Mesenchymal stem cell (in vitro differentiated cells and primary cell): Measurements from ENCODE around the gene SLC35F1.

Experiments used
- DNase-seq: peaks from one replicate; pipeline ENCODE4 v3.0.0-alpha.2; 2013
- H2AFZ ChIP-seq: one replicate; pipeline ENCODE4 v1.6.1; 2013; ENCODE audit warnings: low read depth, mild to moderate bottlenecking, control low read depth, inconsistent platforms, low read length, moderate library complexity
- H2AK5ac ChIP-seq: 2 replicates; pipeline ENCODE4 v1.6.1; 2013; ENCODE audit warnings: low read length, moderate library complexity, mild to moderate bottlenecking, inconsistent platforms; ENCODE audit not compliant: severe bottlenecking
- H2BK120ac ChIP-seq: one replicate; pipeline ENCODE4 v1.6.1; 2013; ENCODE audit warnings: low read depth, mild to moderate bottlenecking, inconsistent platforms, low read length, moderate library complexity
- H2BK12ac ChIP-seq, 2 experiments: one replicate each; pipeline ENCODE4 v1.6.1; 2013; ENCODE audit warnings: inconsistent platforms in 2 of 2, low read length in 2 of 2, mild to moderate bottlenecking in 2 of 2, moderate library complexity in 2 of 2, control low read depth in 1 of 2
- H2BK15ac ChIP-seq: one replicate; pipeline ENCODE4 v1.6.1; 2013; ENCODE audit warnings: mild to moderate bottlenecking, low read depth, inconsistent platforms; ENCODE audit not compliant: poor library complexity, severe bottlenecking
- H2BK5ac ChIP-seq: 2 replicates; pipeline ENCODE4 v1.6.1; 2013; ENCODE audit warnings: low read depth, mild to moderate bottlenecking, low read length, control low read depth, inconsistent platforms; ENCODE audit not compliant: poor library complexity, severe bottlenecking
- H3K14ac ChIP-seq, 2 experiments: one replicate each; pipeline ENCODE4 v1.6.1; 2013; ENCODE audit warnings: inconsistent platforms in 2 of 2, low read length in 2 of 2, control low read depth in 1 of 2, mild to moderate bottlenecking in 1 of 2, moderate library complexity in 1 of 2
- H3K18ac ChIP-seq, 2 experiments: one replicate each; pipeline ENCODE4 v1.6.1; 2013; ENCODE audit warnings: inconsistent platforms in 2 of 2, low read length in 2 of 2, control low read depth in 1 of 2, low read depth in 1 of 2, mild to moderate bottlenecking in 1 of 2
- H3K23ac ChIP-seq, 2 experiments: one replicate each; pipeline ENCODE4 v1.6.1; 2013; ENCODE audit warnings: inconsistent platforms in 2 of 2, low read length in 2 of 2, mild to moderate bottlenecking in 2 of 2, moderate library complexity in 2 of 2, control low read depth in 1 of 2
- H3K27ac ChIP-seq: 2 replicates; pipeline ENCODE4 v1.5.1; 2013; ENCODE audit warnings: mild to moderate bottlenecking, moderate library complexity, low read length, control low read depth, inconsistent platforms; ENCODE audit not compliant: poor library complexity, severe bottlenecking
- H3K27me3 ChIP-seq, 2 experiments: 2 replicates each; pipeline versions ENCODE4 v1.6.1 to v1.7.0; 2013; ENCODE audit warnings: low read length in 2 of 2, mild to moderate bottlenecking in 2 of 2, moderate library complexity in 2 of 2, control low read depth in 1 of 2, inconsistent platforms in 1 of 2; ENCODE audit not compliant: control insufficient read depth in 1 of 2, insufficient read depth in 1 of 2
- H3K36me3 ChIP-seq, 2 experiments: 2 replicates each; pipeline versions ENCODE4 v1.6.1 to v1.7.0; 2013; ENCODE audit warnings: low read length in 2 of 2, control low read depth in 1 of 2, inconsistent platforms in 1 of 2, low read depth in 1 of 2, mild to moderate bottlenecking in 1 of 2; ENCODE audit not compliant: insufficient read depth in 2 of 2, control insufficient read depth in 1 of 2
- H3K4ac ChIP-seq, 2 experiments: one replicate each; pipeline ENCODE4 v1.6.1; 2013; ENCODE audit warnings: inconsistent platforms in 2 of 2, low read length in 2 of 2, mild to moderate bottlenecking in 2 of 2, moderate library complexity in 2 of 2, control low read depth in 1 of 2, low read depth in 1 of 2
- H3K4me1 ChIP-seq: 2 replicates; pipeline ENCODE4 v1.6.1; 2013; ENCODE audit warnings: low read depth, low read length, control low read depth; ENCODE audit not compliant: control insufficient read depth, insufficient read depth
- H3K4me2 ChIP-seq: 2 replicates; pipeline ENCODE4 v1.6.1; 2013; ENCODE audit warnings: low read length, mild to moderate bottlenecking, inconsistent platforms; ENCODE audit not compliant: poor library complexity, severe bottlenecking
- H3K4me3 ChIP-seq, 2 experiments: 2 replicates each; pipeline versions ENCODE4 v1.5.1 to v1.7.0; 2013; ENCODE audit warnings: low read length in 2 of 2, mild to moderate bottlenecking in 2 of 2, control low read depth in 1 of 2, low read depth in 1 of 2; ENCODE audit not compliant: insufficient read depth in 1 of 2
- H3K79me1 ChIP-seq: replicated peaks from 2 replicates; pipeline ENCODE4 v1.6.1; 2013; ENCODE audit warnings: mild to moderate bottlenecking, control low read depth, low read length, inconsistent platforms; ENCODE audit not compliant: poor library complexity, severe bottlenecking
- H3K9ac ChIP-seq: 2 replicates; pipeline ENCODE4 v1.7.0; 2013; ENCODE audit warnings: mild to moderate bottlenecking, low read length, moderate library complexity
- H3K9me3 ChIP-seq: 2 replicates; pipeline ENCODE4 v1.7.0; 2013; ENCODE audit warnings: mild to moderate bottlenecking, low read length; ENCODE audit not compliant: control insufficient read depth
- H4K8ac ChIP-seq: one replicate; pipeline ENCODE4 v1.6.1; 2013; ENCODE audit warnings: inconsistent platforms, mild to moderate bottlenecking, low read length, moderate library complexity
- H4K91ac ChIP-seq: one replicate; pipeline ENCODE4 v1.6.1; 2013; ENCODE audit warnings: mild to moderate bottlenecking, low read length, inconsistent platforms
- WGBS: methylation state at CpG from one replicate; pipeline ENCODE4 v1.1.7; 2013; ENCODE audit warnings: mixed read lengths; 5-methylcytosine and 5-hydroxymethylcytosine counted together

Gene SLC35F1

DNA sequence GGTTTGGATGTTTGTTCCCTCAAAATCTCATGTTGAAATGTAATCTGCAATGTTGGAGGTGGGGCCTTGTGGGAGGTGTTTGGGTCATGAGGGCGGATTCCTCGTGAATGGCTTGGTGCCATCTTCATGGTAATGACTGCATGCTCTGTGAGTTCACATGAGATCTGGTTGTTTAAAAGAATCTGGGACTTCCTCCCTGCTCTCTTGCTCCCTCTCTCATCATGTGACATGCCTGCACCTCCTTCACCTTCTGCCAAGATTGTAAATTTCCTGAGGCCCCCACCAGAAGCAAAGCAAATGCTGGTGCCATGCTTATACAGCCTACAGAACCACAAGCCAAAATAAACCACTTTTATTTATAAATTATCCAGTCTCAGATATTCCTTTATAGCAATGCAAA, 390.8 kb downstream of the SLC35F1 start:
- Histone ChIP-seq H2AK5ac (no peak overlapping the region), H3K79me1 (no peaks in the 10 kb centered on the region), H2BK120ac (peak overlapping the region; percentile 73), H3K23ac (no peak overlapping the region), H3K4ac (peak overlapping the region in 1 of 2 experiments; percentile 82), H3K36me3 (no peaks in the 10 kb centered on the region), H2BK5ac (no peak overlapping the region), H3K14ac (no peak overlapping the region), H3K9ac (no peak overlapping the region), H3K18ac (peak overlapping the region; percentile 85 to 91), H3K4me1 (no peaks in the 10 kb centered on the region), H4K8ac (peak overlapping the region; percentile 75), H2BK15ac (no peak overlapping the region), H4K91ac (no peak overlapping the region), H3K4me3 (no peak overlapping the region), H2AFZ (no peak overlapping the region), H3K27me3 (no peaks in the 10 kb centered on the region), H3K9me3 (no peaks in the 10 kb centered on the region), H3K4me2 (no peak overlapping the region), H2BK12ac (peak overlapping the region; percentile 86 to 97), H3K27ac (no peak overlapping the region)
- 100% methylated on average over 1 of the region's 2 CpGs for WGBS
- no peak for DNase-seq

DNA sequence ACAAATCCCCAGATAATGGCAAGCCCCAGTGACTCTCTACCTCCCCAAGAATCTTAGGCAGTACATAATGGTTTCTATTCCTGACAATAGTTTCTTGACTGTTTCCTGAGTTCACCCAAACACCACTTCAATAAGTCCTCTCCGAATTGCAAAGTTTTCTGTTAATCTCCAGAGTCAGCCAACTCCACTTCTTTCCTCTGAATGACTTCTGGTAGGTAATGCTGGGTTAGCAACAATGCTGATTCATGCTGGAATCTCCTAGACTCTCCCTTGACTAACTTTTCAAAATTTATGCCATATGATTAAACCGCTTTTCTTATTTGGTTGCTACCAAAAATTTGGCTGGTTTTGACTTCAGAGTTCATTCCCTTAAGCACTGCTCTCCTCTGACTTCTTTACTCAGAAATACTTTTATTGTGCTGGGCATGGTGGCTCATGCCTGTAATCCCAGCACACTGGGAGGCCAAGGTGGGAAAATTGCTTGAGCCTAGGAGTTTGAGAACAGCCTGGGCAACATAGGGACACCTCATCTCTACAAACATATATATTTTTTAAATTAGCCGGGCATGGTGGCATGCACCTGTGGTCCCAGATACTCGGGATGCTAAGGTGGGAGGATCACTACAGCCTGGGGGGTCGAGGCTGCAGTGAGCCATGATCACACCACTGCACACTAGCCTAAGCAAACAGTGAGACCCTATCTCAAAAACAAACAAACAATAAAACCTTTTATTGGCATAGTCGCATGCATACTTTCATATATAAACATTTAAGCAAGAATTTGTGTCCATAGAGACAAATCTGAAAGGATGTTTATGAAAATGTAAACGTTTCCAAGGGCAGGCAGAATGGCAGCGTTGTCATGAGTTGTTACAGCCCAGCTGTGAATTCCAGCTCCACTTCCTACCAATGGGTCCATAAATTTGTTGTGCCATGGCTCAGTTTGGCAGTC, 391.7 kb downstream of the SLC35F1 start:
- Histone ChIP-seq H2BK120ac (peak overlapping the region; percentile 61), H3K79me1 (no peaks in the 10 kb centered on the region), H3K18ac (peak overlapping the region; percentile 45 to 73), H3K4me1 (no peaks in the 10 kb centered on the region), H3K27ac (no peak overlapping the region), H2BK12ac (no peak overlapping the region), H3K36me3 (no peaks in the 10 kb centered on the region), H3K23ac (no peak overlapping the region), H3K27me3 (no peaks in the 10 kb centered on the region), H2AFZ (no peak overlapping the region), H2AK5ac (no peak overlapping the region), H3K4me2 (no peak overlapping the region), H2BK5ac (no peak overlapping the region), H3K4me3 (no peak overlapping the region), H4K8ac (peak overlapping the region; percentile 72), H3K9me3 (no peaks in the 10 kb centered on the region), H3K4ac (peak overlapping the region in 1 of 2 experiments; percentile 58), H4K91ac (peak overlapping the region; percentile 39), H3K9ac (no peak overlapping the region), H2BK15ac (no peak overlapping the region), H3K14ac (no peak overlapping the region)
- 45% methylated on average over 7 of the region's 8 CpGs for WGBS
- DNase-seq: peak; percentile 61

DNA sequence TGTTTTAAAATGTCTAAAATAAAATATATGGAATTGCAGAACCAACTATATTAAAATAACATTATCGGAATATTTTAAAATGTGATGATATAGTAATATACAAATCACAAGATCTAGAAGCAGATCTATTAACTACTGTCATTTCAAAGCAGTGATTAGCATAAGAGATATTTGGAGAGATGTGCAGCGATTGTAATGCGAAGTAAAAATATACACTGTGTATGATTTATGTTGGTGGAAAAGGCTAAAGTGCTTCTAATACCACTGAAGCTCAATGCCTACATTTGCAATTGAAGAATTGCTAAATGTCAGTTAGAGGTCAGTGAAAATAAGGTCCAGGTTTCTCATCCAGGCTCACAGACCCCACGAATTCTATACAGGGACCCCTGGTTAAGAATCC, 392.4 kb downstream of the SLC35F1 start:
- Histone ChIP-seq H2BK12ac (no peak overlapping the region), H4K8ac (no peak overlapping the region), H2BK5ac (no peak overlapping the region), H3K23ac (no peak overlapping the region), H2BK15ac (no peak overlapping the region), H3K27me3 (no peaks in the 10 kb centered on the region), H3K4ac (no peak overlapping the region), H3K9me3 (no peaks in the 10 kb centered on the region), H2AK5ac (no peak overlapping the region), H3K4me2 (no peak overlapping the region), H2BK120ac (peak overlapping the region; percentile 49), H3K27ac (no peak overlapping the region), H3K9ac (no peak overlapping the region), H3K4me3 (no peak overlapping the region), H3K14ac (no peak overlapping the region), H2AFZ (no peak overlapping the region), H4K91ac (no peak overlapping the region), H3K36me3 (no peaks in the 10 kb centered on the region), H3K4me1 (no peaks in the 10 kb centered on the region), H3K18ac (peak overlapping the region in 1 of 2 experiments; percentile 54), H3K79me1 (no peaks in the 10 kb centered on the region)
- DNase-seq: no peak
- 45% methylated on average over 3 of the region's 4 CpGs for WGBS

DNA sequence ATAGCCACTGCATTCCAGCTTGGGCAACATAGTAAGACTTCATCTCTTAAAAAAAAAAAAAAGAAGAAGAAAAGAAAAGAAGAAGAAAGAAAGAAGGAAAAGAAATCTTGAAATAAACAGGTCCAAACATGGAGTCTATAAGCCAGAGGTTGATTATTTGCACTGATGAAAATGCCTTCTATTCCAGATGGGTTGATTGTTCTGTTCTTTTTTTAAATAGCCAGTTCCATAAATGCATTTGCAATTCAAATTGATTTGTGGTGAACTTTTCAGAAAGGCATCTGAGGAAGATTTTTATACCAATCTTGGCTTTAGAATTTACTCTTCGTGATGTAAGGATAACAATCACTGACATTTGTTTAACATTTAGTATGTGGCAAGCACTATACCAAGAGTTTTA, 397.3 kb downstream of the SLC35F1 start:
- H3K27ac ChIP-seq: no peak overlapping the region
- H3K23ac ChIP-seq: no peak overlapping the region
- no peak overlapping the region for H3K4ac ChIP-seq
- no peaks in the 10 kb centered on the region for H3K27me3 ChIP-seq
- H3K4me2 ChIP-seq: no peak overlapping the region
- H2BK5ac ChIP-seq: no peak overlapping the region
- no peak overlapping the region for H3K18ac ChIP-seq
- H3K36me3 ChIP-seq: no peaks in the 10 kb centered on the region
- no peaks in the 10 kb centered on the region for H3K79me1 ChIP-seq
- no peak overlapping the region for H2AK5ac ChIP-seq
- H3K4me1 ChIP-seq: no peaks in the 10 kb centered on the region
- H3K14ac ChIP-seq: no peak overlapping the region
- H4K91ac ChIP-seq: no peak overlapping the region
- H2BK120ac ChIP-seq: no peak overlapping the region
- no peaks in the 10 kb centered on the region for H3K9me3 ChIP-seq
- no peak overlapping the region for H2AFZ ChIP-seq
- no peak overlapping the region for H2BK12ac ChIP-seq
- H4K8ac ChIP-seq: no peak overlapping the region
- no peak overlapping the region for H2BK15ac ChIP-seq
- WGBS: no CpG with 5 or more reads among the region's 1 CpG
- no peak overlapping the region for H3K4me3 ChIP-seq
- DNase-seq: no peak
- H3K9ac ChIP-seq: no peak overlapping the region
